Psoas muscle (tissue), 8 donors: Measurements from ENCODE around the gene CLEC16A. TPM values are rescaled to one million over a fixed set of nuclear protein-coding genes. Genes with fewer than 3 reads are reported as not detected.

Source experiments
- ATAC-seq, 4 donors: fragments of 200-7000 bp; cut with Tn5 transposase; one replicate each; pipeline ENCODE4 v1.9.1; 2020; ENCODE audit warnings: moderate library complexity in 3 of 4, mild to moderate bottlenecking in 2 of 4
- DNase-seq, 2 donors: peaks; one replicate each; pipeline ENCODE4 v3.0.0-alpha.2; 2020
- H3K27ac ChIP-seq: fragments of 200-600 bp; one replicate; pipeline ENCODE4 v1.8.0; 2022
- H3K27me3 ChIP-seq, 3 donors: fragments of 200-600 bp in 1 of 3; one replicate each; pipeline versions ENCODE4 v1.6.1 to v1.8.0; 2013 to 2022; ENCODE audit warnings: low read length in 2 of 3, mild to moderate bottlenecking in 2 of 3, moderate library complexity in 1 of 3; ENCODE audit not compliant: insufficient read depth in 3 of 3
- H3K36me3 ChIP-seq, 2 donors: fragments of 200-600 bp in 1 of 2; one replicate each; pipeline versions ENCODE4 v1.6.1 to v1.8.0; 2013 to 2022; ENCODE audit warnings: low read depth in 1 of 2, mild to moderate bottlenecking in 1 of 2, moderate library complexity in 1 of 2; ENCODE audit not compliant: insufficient read depth in 1 of 2
- H3K4me1 ChIP-seq: fragments of 200-600 bp; one replicate; pipeline ENCODE4 v1.8.0; 2022
- H3K4me3 ChIP-seq: fragments of 200-600 bp; one replicate; pipeline ENCODE4 v1.8.0; 2022; ENCODE audit warnings: mild to moderate bottlenecking
- H3K9me3 ChIP-seq: fragments of 200-600 bp; one replicate; pipeline ENCODE4 v1.8.0; 2022
- CTCF ChIP-seq: fragments of 200-600 bp; IDR thresholded peaks from one replicate; pipeline ENCODE4 v1.8.0; 2022; ENCODE audit warnings: antibody characterized with exemption
- WGBS, 3 donors: extraction: QIAGEN DNeasy Blood & Tissue Kit; methylation state at CpG; one replicate each; pipeline versions ENCODE4 v1.1.6 to v1.1.7; 2013; 5-methylcytosine and 5-hydroxymethylcytosine counted together
- intact Hi-C, 2 donors: fragments of 100-400 bp; cut with DNase I; formaldehyde crosslinking; loops; one replicate each; pipeline versions ENCODE4 v1.11.0 to v1.14.2; 2022
- polyA plus RNA-seq, 3 donors: library from polyadenylated mRNA; stranded (reverse); fragments of 200-250 nt; gene quantifications; one replicate each; pipeline ENCODE4 v1.2.3, GENCODE V29; 2013
- total RNA-seq, 4 donors: library from RNA; stranded (reverse); fragmentation: NEBNext Ultra II Directional in 2 of 4; extraction: Animal tissue kit (Norgen Biotek cat#: 25700) in 2 of 4; gene quantifications; one replicate each; pipeline versions ENCODE4 v1.2.1 to v1.2.4, GENCODE V29; 2021 to 2023
- donor health status: healthy with polysubstance abuse.
- donor health status: DM: no; HTN: no; CAD: no; lungs with moderate emphysema.
- donor health status: Bipolar disorder and iron deficiency.
- donor health status: healthy.
- donor health status: DM: yes; HTN: yes; CAD: no.
- donor health status: DM: no; HTN: no; CAD: no.
- donor health status: DM: no; HTN: no; CAD: no.
- donor health status: DM: yes; HTN: yes; CAD: no.

CLEC16A gene
- total and polyA plus RNA-seq, 7 donors: 13.1 to 28.1 (median 21.4) TPM

DNA sequence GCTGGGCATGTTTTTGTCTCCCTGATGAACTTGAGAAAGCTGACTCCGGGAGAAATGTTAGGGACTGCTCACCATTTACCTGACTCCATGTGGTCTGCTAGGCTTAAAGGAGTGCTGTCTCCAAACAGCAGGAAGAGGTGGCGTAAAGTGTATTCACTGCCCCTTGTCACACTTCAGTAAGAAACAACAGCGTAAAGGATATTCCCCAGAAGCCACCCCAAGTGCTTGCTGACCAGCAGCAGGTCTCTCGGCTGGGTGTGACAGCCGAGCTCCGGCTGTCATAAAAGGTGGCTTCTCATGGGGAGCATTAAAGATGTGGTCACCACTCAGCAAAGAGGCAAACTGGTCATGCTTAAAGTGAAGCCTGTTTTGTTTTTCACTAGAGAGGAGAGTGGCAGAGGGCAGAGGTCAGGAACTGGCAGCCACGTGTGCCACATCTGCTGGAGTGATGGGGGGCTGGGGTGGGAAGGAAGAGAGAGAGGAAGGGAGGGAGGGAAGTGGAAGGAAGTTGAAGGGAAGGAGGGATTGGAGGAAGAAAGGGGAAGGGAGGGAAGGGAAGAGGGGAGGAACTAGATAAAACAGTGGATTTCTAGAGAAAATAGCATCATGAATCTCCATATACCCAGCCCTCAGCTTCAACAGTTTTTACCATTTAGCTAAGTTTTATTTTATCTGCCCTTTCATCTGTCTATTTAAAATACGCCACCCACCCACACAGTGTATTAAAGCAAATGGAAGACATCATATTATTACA lies 119.3 kb downstream of the CLEC16A start:
- Histone ChIP-seq H3K4me3 (no peak overlapping the region), H3K9me3 (no peaks in the 10 kb centered on the region), H3K27me3 (no peaks in the 10 kb centered on the region), H3K4me1 (no peaks in the 10 kb centered on the region), H3K36me3 (peaks cover 4 to 48% of the 10 kb centered on the region in 2 donors), H3K27ac (no peak overlapping the region)
- no peak for DNase-seq
- intact Hi-C loops: no loop called here
- WGBS, 3 donors: 84 to 86% (median 86%) methylated on average over 8 of the region's 8 CpGs
- ATAC-seq: no peak
- TF ChIP-seq CTCF: no peak

- intact Hi-C loops: no loop called here
- Histone ChIP-seq H3K27ac (no peak overlapping the region), H3K27me3 (no peaks in the 10 kb centered on the region), H3K36me3 (peaks cover 4 to 47% of the 10 kb centered on the region in 2 donors), H3K4me3 (no peak overlapping the region), H3K4me1 (no peaks in the 10 kb centered on the region), H3K9me3 (no peaks in the 10 kb centered on the region)
- DNase-seq (no peak), ATAC-seq (peak in 1 of 4 donors; percentile 23)
- 73 to 95% (median 90%) methylated on average over 3 of the region's 3 CpGs for WGBS, 3 donors
- TF ChIP-seq CTCF: no peak
These were observed 119.8 kb downstream of the CLEC16A start for GRCh38 chr16:11064202-11064540.

DNA sequence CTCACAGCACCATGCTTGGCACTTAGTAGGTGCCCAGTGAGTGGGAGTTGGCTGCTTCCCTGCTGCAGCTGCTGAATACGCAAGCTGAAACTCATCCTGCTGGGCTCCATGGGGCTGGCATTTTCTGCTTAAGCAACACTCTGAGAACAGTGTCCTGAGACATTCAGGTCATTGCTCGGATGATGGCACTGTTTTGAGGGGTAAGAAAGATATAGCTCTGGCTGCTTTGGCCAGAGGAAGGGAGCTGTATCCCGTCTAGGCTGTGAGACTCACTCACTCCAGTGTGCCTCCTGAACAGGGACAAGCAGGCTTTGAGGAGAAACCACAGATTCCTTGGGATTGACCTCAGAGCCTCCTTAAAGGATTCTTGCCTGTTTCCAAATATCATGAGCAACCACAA lies 120.5 kb downstream of the CLEC16A start:
- H3K36me3 ChIP-seq: peaks cover 4 to 41% of the 10 kb centered on the region in 2 donors
- no peaks in the 10 kb centered on the region for H3K27me3 ChIP-seq
- DNase-seq: no peak
- no peaks in the 10 kb centered on the region for H3K9me3 ChIP-seq
- intact Hi-C loops: no loop called here
- H3K4me1 ChIP-seq: no peaks in the 10 kb centered on the region
- H3K27ac ChIP-seq: no peak overlapping the region
- ATAC-seq: peak; percentile 61 to 88 (median 78)
- 34 to 56% (median 44%) methylated on average over 3 of the region's 3 CpGs for WGBS, 3 donors
- TF ChIP-seq CTCF: no peak
- no peak overlapping the region for H3K4me3 ChIP-seq

GRCh38 chr16:11066261-11066870 lies 122.0 kb downstream of the CLEC16A start:
- intact Hi-C loops: no loop called here
- no peaks in the 10 kb centered on the region for H3K27me3 ChIP-seq
- peaks cover 0 to 30% of the 10 kb centered on the region in 2 donors for H3K36me3 ChIP-seq
- ATAC-seq (no peak), DNase-seq (no peak)
- TF ChIP-seq CTCF: no peak
- H3K27ac ChIP-seq: no peak overlapping the region
- no peak overlapping the region for H3K4me3 ChIP-seq
- 87 to 91% (median 89%) methylated on average over 14 of the region's 14 CpGs for WGBS, 3 donors
- no peaks in the 10 kb centered on the region for H3K9me3 ChIP-seq
- no peaks in the 10 kb centered on the region for H3K4me1 ChIP-seq
